HG03108 (cell line): ENCODE measurements around the gene MATR3.
"Not testable (repeated sequence)": the region's sequence is repeated elsewhere in the genome, so short reads cannot be mapped to it uniquely, and the experiment has no call there.

Source experiments
- ATAC-seq: cut with Tn5 transposase; IDR thresholded peaks from one replicate; pipeline ENCODE4 v1.9.1; 2021; ENCODE audit warnings: moderate library complexity; ENCODE audit not compliant: unreplicated experiment

MATR3 gene

DNA sequence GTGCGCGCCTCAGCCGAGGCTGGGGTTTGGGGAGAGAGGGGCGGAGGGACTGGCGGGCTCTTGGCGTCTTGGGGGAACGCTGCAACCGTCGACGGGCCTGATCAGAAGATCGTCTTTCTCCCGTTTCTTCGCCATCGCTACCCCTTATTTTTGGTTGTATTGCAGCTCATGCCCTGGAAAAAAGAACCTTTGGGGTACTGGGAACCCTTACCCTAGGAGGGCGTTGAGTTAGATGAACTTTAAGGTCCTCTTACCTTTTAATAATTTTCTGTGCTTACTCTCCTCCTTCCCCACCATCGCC, 48.8 kb downstream of the MATR3 start:
- peak; percentile 46 for ATAC-seq

DNA sequence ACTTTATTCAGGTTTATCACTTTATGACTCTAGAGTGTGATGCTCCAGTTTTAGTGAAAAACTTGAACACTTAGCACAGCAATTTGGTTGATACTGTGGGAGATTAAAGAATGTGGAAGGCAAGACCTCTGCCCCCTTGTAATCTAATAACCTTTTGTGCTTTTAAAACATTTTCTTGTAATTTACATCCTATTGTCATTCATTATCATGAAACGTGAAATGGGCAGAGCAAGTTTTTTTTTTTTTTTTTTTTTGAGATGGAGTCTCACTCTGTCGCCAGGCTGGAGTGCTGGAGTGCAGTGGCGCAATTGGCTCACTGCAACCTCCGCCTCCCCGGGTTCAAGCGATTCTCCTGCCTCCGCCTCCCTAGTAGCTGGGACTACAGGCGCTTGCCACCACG, 49.9 kb downstream of the MATR3 start:
- no peak for ATAC-seq

DNA sequence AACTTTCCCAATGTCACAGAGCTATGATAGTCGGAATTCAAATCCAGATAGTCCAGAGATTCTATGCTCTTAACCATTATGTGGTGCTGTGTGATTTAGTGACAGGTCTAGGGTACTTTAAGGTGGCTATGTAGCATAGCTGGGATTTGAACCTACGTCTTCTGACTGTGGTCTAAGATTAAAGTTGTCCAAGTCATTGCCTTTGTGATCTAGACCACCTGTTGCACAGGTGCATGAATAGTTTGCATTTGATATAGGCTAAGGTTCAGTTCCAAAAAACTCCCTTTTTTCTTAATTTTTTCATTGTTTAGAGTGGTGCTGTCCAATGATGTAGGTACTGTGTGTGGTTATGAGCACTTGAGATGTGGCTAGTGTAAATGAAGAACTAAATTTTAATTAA, 50.6 kb downstream of the MATR3 start:
- no peak for ATAC-seq

DNA sequence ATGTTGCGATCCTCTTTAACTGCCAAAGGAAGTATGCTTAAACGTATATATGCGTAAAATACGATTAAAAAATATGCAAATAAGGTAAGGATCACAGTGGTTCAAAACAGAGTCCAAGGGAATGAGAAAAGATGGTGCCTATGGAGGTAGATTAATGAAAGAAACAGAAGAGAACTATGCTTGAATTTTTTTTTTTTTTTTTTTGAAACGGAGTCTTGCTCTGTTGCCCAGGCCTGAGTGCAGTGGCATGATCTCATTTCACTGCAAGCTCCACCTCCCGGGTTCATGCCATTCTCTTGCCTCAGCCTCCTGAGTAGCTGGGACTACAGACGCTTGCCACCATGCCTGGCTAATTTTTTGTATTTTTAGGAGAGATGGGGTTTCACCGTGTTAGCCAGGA, 51.9 kb downstream of the MATR3 start:
- not testable (repeated sequence) for ATAC-seq

DNA sequence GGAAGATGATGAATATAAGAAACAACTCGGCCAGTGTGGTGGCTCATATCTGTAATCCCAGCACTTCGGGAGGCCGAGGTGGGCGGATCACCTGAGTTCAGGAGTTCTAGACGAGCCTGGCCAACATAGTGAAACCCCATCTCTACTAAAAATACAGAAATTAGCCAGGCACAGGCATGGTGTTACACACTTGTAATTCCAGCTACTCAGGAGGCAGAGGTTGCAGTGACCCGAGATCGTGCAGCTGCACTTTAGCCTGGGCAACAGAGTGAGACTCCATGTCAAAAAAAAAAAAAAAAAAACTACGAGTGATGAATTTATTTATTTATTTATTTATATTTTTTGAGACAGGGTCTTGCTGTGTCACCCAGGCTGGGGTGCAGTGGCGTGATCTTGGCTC, 54.3 kb downstream of the MATR3 start:
- ATAC-seq: not testable (repeated sequence)

DNA sequence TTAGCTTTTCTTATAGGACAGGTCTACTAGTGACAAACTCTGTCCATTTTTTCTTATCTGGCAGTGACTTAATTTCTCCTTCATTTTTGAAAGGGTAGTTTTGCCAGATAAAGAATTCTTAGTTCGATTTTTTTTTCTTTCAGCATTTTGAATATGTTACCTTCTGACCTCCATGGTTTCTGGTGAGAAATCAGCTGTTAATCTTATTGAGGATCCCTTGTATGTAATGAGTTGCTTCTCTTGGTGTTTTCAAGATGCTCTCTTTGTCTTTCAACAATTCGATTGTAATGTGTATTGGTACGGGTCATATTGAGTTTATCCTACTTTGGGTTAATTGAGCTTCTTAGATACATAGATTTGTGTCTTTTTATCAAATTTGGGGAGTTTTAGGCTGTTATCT, 60.6 kb downstream of the MATR3 start:
- ATAC-seq: no peak

DNA sequence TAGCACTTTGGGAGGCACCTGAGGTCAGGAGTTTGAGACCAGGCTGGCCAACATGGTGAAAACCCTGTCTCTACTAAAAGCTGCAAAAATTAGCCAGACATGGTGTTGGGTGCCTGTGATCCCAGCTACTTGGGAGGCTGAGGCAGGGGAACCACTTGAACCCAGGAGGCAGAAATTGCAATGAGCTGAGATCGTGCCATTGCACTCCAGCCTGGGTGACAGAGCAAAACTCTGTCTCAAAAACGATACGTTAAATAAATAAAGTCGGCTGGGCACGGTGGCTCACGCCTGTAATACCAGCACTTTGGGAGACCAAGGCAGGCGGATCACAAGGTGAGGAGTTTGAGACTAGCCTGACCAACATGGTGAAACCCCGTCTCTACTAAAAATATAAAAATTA, 62.4 kb downstream of the MATR3 start:
- not testable (repeated sequence) for ATAC-seq

DNA sequence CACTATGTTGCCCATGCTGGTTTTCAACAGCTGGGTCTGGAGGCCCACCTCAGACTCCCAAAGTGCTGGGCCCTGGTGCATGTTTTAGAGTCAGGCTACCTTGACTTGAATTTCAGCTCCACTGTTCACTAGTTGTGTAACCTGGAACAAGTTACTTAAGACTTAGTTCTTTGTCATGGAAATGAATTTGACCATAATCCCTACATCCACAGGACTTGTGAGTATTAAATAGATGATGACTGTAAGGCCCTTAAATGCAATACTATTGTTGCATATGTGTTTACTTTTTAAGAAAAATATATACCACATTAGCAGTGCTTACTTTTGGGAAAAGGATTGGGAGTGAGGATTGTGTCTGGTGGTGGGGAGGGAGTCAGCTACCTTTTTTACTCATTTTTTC, 64.5 kb downstream of the MATR3 start:
- ATAC-seq: no peak

DNA sequence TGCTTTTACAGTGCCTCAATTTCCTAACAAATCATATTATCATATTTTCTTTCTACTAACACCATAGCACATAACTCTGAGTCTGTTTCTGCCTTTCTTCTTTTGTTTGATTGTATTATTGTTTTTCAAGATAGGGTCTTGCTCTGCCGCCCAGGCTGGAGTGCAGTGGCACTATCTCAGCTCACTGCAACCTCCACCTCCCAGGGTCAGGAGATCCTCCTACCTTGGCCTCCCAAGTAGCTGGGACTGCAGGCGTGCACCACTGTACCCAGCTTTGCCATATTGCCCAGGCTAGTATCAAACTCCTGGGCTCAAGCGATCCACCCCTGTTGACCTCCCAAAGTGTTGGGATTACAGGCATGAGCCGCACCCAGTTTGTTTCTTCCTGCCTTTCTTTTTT, 66.8 kb downstream of the MATR3 start:
- ATAC-seq: no peak

DNA sequence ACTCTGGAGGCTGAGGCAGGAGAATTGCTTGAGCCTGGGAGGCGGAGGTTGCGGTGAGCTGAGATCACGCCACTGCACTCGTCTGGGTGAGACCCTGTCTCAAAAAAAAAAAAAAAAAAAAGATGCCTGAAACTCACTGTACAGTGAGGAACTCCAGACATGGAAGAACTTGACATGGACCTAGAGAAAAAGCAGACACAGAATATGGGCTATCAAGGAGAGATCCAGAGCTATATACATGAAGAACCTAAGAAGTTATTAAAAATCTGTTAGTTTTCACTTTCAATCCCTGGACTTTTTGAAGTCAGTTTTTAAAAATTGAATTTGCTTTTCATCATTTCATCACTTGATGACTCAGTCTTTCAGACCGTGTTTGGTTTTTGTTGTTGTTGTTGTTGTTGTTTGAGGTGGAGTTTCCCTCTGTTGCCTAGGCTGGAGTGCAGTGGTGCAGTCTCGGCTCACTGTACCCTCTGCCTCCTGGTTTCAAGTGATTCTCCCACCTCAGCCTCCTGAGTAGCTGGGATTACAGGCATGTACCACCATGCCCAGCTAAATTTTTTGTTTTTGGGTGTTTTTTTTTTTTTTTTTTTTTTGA, 68.4 kb downstream of the MATR3 start:
- ATAC-seq: no peak

DNA sequence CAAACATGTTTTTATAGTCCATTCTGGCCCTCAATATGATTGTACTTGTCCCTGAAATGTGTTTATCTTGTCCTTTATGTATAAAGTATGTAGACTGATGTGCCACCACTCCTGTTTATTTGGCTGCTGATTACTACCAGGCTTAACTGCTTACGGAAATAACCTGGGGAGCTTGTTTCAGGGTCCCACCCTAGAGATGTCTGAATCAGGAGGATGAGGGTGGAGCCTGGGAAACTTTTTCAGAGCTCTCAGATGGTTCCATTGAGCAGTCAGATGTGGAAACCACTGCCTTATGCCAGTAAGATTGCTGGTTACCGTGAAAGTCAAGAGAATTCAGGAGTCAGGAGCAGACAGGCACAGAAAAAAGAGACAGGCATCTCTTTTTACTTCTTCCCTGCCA, 70.4 kb downstream of the MATR3 start:
- ATAC-seq: no peak

DNA sequence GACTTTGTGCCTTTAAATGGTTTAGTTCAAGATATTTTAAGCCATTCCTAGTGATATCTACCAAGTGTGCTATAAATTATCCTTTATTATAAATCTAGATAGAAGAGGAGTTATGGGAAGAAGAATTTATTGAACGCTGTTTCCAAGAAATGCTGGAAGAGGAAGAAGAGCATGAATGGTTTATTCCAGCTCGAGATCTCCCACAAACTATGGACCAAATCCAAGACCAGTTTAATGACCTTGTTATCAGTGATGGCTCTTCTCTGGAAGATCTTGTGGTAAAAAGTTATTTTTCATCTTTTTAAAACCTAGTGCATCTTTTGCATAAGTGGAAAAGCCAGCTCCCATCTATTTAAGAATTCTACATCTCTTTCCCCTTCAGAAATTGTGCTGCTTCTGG, 70.9 kb downstream of the MATR3 start:
- no peak for ATAC-seq

DNA sequence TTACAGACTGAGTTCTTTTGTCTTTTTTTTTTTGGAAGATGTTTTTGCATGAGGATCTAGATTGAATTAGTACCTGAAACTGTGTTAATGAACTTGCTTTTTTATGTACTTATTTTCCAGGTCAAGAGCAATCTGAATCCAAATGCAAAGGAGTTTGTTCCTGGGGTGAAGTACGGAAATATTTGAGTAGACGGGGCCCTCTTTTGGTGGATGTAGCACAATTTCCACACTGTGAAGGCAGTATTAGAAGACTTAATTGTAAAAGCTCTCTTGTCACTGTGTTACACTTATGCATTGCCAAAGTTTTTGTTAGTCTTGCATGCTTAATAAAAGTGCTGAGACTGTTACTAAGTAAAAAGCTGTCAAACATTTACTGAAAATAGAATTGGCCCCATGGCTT, 75.1 kb downstream of the MATR3 start:
- ATAC-seq: no peak

DNA sequence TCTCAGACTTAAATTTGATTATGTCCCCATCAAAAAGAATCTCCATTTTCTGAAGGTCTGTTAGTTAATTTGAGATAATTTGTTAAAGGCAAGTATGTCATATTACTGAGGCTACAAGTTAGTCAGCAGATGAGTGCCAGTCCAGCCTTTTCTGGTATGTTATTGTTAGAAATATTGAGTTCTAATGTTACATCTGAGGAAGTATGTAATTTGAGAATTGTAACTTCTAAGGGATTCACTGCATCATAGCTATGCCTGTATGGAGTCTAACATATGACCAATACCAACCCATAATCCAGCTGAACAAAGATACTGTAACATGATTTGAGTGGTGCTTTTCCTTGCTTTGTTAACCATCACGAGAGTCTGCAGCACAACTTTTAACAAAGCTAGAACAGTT, 75.6 kb downstream of the MATR3 start:
- no peak for ATAC-seq

DNA sequence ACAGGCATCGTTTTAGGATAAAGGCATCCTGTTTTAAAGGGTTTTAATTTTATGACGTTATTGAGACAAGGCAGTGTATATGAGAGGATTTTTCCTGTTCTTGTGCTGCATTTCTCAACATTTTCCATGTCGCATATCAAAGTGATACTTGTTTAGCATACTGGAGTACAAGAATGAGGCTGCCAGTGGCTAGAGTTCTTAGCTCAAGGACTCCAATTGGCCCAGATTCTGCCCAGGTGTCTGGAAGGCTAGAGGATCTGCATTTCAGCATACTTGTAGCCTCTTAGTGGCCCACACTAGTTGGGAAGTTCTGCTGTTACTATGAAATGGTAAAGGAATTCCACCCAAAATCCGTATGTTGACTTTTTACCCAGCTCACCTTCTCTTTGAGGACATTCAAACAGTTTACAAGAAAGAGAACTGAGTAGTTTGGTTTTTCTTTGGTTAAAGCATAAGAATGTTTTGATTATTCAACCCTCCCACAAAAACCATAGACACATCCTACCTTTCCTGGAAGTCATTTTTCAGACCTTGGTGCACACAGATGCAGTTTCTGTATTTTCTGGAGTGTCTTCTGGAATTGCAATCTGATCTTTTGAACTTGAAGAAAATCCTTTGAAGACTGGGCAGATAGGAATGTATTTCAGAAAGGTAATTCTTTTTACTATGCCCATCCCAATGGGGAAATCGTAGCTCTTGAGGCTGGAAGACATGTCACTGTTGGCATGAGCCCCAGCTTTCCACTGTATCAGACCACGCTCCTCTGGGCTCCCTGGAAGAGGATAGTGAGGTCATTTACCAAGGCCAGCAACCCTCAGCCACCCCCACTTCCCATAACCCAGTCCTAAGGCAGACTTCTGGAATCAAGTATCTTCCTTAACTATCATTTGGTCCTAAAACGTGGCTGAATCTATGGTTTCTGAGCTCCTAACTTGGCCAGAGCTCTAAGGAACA, 78.2 kb downstream of the MATR3 start:
- no peak for ATAC-seq

DNA sequence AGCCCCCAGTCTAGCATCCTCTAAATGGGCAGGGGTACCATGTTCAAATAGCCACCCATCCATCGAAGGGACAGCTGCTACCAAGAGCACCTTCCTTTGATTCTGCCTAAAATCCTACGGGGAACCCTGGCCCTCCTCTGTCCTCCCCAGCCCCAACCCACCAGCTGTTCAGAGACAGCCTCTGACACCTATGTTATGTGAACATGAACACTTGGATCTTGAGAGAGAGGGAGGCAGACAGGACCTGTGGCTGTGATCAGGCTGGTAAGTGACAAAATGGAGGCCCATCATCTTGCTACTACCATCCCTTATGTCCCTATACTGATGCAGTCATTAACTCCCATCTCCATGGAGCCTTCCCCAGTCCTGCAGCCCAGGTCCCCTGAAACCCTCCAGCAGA, 81.4 kb downstream of the MATR3 start:
- no peak for ATAC-seq

DNA sequence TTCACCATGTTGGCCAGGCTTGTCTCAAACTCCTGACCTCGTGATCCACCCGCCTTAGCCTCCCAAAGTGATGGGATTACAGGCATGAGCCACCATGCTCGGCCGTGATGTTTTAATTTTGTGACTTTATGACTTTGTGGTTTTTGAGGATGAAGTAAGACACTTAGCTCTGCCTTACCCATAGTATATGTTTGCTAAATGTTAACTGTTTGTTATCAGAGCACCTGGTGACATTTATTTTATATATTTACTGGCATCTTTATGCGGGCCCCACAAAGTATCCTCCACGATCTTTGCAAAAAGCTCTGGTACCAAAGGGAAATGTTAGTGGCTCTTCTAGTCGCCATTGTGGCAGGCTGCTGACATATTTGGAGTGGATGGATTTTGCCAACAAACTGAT, 82.8 kb downstream of the MATR3 start:
- no peak for ATAC-seq

DNA sequence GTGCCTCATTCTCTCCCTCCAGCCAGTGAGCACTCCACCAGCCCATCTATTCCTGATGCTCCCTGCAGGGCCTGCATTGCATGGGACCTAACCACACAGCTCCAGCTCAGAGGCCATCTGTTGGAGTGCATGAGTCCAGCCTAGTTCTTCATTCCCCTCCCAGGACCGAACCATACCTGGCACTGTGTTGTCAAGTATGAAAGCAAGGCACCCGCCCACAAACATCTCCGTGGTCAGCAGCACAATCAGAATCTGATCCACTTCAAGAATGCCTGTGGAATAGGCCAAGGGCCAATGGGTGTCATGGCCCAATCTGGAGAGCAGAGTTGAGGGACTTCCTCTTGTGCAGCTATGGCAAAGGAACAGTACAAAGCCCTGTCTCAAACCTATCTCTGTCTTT, 83.7 kb downstream of the MATR3 start:
- no peak for ATAC-seq

DNA sequence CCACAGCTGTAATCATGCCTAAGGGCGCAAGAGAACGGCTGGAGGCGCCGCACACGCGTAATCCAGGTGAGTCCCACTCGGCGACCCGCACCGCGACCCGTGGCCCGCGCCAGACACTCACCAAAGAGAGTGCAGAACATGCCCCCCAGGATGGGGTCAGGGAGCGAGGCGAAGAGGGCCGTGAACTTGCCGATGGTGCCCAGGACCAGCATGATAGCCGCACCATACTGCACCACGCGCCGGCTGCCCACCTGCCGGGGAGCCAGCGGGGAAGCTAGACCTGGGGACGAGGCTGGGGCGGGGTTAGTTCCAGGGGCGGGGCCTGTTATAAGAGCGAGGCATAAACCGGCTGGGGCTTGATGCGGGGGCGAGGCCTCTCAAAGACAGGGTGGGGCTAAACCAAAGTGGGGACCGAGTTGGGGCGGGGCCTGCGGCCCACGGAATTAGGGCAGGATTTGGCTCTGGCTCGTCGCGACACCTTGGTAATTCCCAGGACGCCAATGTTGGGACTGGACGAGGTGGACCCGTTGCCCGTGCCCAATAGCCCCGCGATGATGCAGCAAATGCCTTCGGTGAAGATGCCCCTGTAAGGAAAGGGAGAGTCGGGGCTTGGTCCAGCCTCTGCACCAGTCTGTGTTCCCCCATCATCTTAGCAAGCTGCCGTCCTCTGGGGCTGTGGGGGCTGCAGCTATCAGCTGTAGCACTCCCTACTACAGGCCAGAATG, 84.7 kb downstream of the MATR3 start:
- no peak for ATAC-seq

DNA sequence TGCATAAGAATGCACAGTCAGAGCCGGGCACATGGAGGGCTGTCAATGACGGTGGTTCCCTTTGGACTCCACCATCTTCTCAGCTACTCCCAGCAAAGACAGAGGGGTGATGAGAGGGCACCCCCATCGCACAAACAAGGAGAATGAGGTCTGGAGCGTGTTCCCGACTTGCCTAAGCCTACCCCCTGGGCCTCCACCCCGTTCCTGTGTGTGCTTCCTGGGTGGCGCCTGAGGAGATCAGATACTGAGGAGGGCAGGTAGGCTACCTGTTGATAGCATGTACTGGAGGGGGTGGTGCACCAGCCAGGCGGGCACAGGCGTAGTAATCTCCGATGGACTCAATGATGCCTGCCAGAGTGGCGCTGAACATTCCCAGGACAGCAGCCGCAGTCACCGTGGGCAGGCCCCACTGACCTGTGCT, 85.4 kb downstream of the MATR3 start:
- no peak for ATAC-seq

DNA sequence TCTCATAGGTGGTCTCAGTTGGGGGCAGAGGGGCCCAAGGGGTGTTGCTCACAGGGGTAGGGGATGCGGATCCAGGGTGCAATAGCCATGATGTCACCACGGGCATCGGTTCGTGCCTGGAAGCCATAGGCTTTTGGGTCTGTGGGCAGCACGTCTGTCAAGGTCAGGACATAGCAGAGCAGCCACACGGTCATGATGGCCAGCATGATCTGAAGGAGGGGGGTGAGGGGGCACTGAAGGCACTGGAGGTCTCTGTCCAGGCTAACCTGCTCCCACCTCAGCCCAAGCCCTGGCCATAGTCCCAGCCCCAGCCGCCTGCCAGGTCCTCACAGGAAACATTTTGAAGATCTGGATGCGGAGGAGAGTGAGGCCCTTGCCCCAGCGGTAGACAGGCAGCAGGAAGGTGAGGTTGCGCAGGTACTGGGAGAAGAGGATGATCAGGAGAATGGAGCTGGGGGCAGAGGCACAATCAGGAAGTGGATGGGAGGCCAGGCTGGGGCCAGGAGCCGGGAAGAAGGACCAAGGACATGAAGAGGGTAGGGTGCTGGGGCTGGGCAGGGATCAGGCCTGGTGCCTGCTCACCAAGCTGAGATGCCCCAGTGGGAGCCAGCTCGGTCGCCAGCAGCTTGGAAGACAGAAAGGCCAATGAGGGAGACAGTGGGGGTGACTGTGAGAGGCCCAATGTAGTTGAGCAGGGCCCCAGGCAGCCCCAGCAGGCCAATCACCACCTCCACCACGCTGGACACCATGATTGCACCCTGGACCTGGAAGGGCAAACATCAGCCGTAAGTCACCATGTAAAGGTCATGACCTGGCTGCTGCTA, 86.3 kb downstream of the MATR3 start:
- ATAC-seq: no peak
